Endodermal cell (in vitro differentiated cells): ENCODE results near the gene ARSA. TPM values are rescaled to one million over a fixed set of nuclear protein-coding genes. Genes with fewer than 3 reads are reported as not detected.

Experiments
- DNase-seq: peaks from one replicate; pipeline ENCODE4 v3.0.0-alpha.2; 2017
- H3K27ac ChIP-seq: 2 replicates; pipeline ENCODE4 v1.5.1; 2013; ENCODE audit warnings: mild to moderate bottlenecking, low read depth, low read length, moderate library complexity
- H3K27me3 ChIP-seq: 2 replicates; pipeline ENCODE4 v1.6.1; 2013; ENCODE audit warnings: mild to moderate bottlenecking, low read length, moderate library complexity; ENCODE audit not compliant: insufficient read depth, control insufficient read depth, poor library complexity, severe bottlenecking
- H3K36me3 ChIP-seq: 2 replicates; pipeline ENCODE4 v1.7.0; 2013; ENCODE audit warnings: mild to moderate bottlenecking, low read length, moderate library complexity; ENCODE audit not compliant: control insufficient read depth, insufficient read depth
- H3K4me1 ChIP-seq: one replicate; pipeline ENCODE4 v1.7.0; 2013; ENCODE audit warnings: low read length; ENCODE audit not compliant: control insufficient read depth, insufficient read depth
- H3K4me3 ChIP-seq: 2 replicates; pipeline ENCODE4 v1.5.1; 2013; ENCODE audit warnings: mild to moderate bottlenecking, low read length, moderate library complexity
- H3K9ac ChIP-seq: 2 replicates; pipeline ENCODE4 v1.6.1; 2013; ENCODE audit warnings: mild to moderate bottlenecking, low read length, moderate library complexity; ENCODE audit not compliant: poor library complexity, severe bottlenecking; ENCODE audit errors: extremely low read depth
- H3K9me3 ChIP-seq: 2 replicates; pipeline ENCODE4 v1.6.1; 2013; ENCODE audit warnings: mild to moderate bottlenecking, low read length, moderate library complexity; ENCODE audit not compliant: control insufficient read depth
- H3K27ac Mint-ChIP-seq: 2 replicates; pipeline ENCODE4 v1.8.0; 2020; ENCODE audit warnings: mixed read lengths
- H3K27me3 Mint-ChIP-seq: 2 replicates; pipeline ENCODE4 v1.8.0; 2021; ENCODE audit warnings: mild to moderate bottlenecking, mixed read lengths; ENCODE audit not compliant: insufficient read depth
- H3K36me3 Mint-ChIP-seq: 2 replicates; pipeline ENCODE4 v1.8.0; 2020; ENCODE audit warnings: low read depth, mixed read lengths
- H3K4me1 Mint-ChIP-seq: 2 replicates; pipeline ENCODE4 v1.8.0; 2020; ENCODE audit warnings: mixed read lengths
- H3K4me3 Mint-ChIP-seq: 2 replicates; pipeline ENCODE4 v1.8.0; 2020; ENCODE audit warnings: mild to moderate bottlenecking, moderate library complexity, mixed read lengths
- H3K9me3 Mint-ChIP-seq: 2 replicates; pipeline ENCODE4 v1.8.0; 2020; ENCODE audit warnings: mild to moderate bottlenecking, mixed read lengths
- WGBS, 2 experiments: methylation state at CpG; one replicate each; pipeline versions ENCODE4 v1.1.5 to v1.1.7; 2013; ENCODE audit warnings: missing lambda C conversion rate in 2 of 2, mixed read lengths in 1 of 2; ENCODE audit not compliant: insufficient coverage in 1 of 2, insufficient read length in 1 of 2; 5-methylcytosine and 5-hydroxymethylcytosine counted together
- total RNA-seq, 2 donors: library from RNA; stranded (reverse); fragmentation: NEBNext Ultra II Directional in 1 of 2; extraction: Animal tissue kit (Norgen Biotek cat#: 25700) in 1 of 2; gene quantifications; 2 replicates in 1 of 2; 3 replicates in 1 of 2; pipeline ENCODE4 v1.2.1, GENCODE V29; 2021
- TF ChIP-seq, protein P1 (sequence below): fragments of 200-600 bp; sonication (generic); conservative IDR thresholded peaks from 2 replicates; pipeline ENCODE4 v1.5.0; 2021; ENCODE audit warnings: antibody characterized with exemption, mild to moderate bottlenecking

Gene ARSA
- total RNA-seq, 2 donors from 2014 or later = 28.6 to 30.6 TPM

DNA sequence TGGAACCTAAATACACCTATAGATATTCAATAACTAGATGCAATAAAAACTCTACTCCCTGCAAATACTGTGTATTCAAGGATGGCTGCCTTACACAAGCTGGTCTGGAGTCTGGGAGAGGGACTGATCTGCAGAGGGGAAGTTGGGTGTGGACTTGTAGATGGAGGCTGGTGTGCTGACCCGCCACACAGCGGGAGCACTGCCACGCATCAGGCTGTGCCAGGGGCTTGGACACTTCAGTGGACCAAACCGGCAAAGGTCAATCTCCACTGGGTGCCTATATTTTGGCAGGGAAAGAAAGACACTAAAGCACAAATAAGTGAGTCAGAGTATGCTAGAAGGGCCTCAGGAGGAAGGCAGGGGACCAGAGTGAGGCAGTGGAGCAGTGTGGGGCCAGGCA, 42.6 kb upstream of the ARSA start:
- Histone ChIP-seq H3K27me3 (peaks cover 23% of the 10 kb centered on the region), H3K36me3 (no peaks in the 10 kb centered on the region), H3K27ac (no peak overlapping the region), H3K4me1 (no peaks in the 10 kb centered on the region), H3K9me3 (no peaks in the 10 kb centered on the region), H3K9ac (no peak overlapping the region), H3K4me3 (no peak overlapping the region)
- Mint-ChIP-seq H3K9me3 (no peaks in the 10 kb centered on the region), H3K36me3 (no peaks in the 10 kb centered on the region), H3K27ac (no peak overlapping the region), H3K4me3 (no peak overlapping the region), H3K4me1 (peaks cover 8% of the 10 kb centered on the region), H3K27me3 (peaks cover 77% of the 10 kb centered on the region)
- TF ChIP-seq, protein P1, sequence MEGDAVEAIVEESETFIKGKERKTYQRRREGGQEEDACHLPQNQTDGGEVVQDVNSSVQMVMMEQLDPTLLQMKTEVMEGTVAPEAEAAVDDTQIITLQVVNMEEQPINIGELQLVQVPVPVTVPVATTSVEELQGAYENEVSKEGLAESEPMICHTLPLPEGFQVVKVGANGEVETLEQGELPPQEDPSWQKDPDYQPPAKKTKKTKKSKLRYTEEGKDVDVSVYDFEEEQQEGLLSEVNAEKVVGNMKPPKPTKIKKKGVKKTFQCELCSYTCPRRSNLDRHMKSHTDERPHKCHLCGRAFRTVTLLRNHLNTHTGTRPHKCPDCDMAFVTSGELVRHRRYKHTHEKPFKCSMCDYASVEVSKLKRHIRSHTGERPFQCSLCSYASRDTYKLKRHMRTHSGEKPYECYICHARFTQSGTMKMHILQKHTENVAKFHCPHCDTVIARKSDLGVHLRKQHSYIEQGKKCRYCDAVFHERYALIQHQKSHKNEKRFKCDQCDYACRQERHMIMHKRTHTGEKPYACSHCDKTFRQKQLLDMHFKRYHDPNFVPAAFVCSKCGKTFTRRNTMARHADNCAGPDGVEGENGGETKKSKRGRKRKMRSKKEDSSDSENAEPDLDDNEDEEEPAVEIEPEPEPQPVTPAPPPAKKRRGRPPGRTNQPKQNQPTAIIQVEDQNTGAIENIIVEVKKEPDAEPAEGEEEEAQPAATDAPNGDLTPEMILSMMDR = no peak
- WGBS, 2 experiments = 80 to 84% methylated on average over 4 of the region's 4 CpGs
- no peak for DNase-seq

GRCh38 chr22:50665738-50666137, 37.8 kb upstream of the ARSA start:
- Histone ChIP-seq H3K4me1 (no peaks in the 10 kb centered on the region), H3K4me3 (no peak overlapping the region), H3K9ac (no peak overlapping the region), H3K27ac (no peak overlapping the region), H3K36me3 (no peaks in the 10 kb centered on the region), H3K9me3 (no peaks in the 10 kb centered on the region), H3K27me3 (peaks cover 9% of the 10 kb centered on the region)
- H3K27me3 Mint-ChIP-seq = peaks cover 70% of the 10 kb centered on the region
- H3K4me3 Mint-ChIP-seq = no peak overlapping the region
- H3K36me3 Mint-ChIP-seq = no peaks in the 10 kb centered on the region
- TF ChIP-seq, protein P1 = no peak
- whole genome bisulfite sequencing, 2 experiments = 50 to 67% methylated on average over 1 to 2 of the region's 2 CpGs
- H3K27ac Mint-ChIP-seq = no peak overlapping the region
- peaks cover 2% of the 10 kb centered on the region for H3K9me3 Mint-ChIP-seq
- no peaks in the 10 kb centered on the region for H3K4me1 Mint-ChIP-seq
- DNase-seq = no peak

DNA sequence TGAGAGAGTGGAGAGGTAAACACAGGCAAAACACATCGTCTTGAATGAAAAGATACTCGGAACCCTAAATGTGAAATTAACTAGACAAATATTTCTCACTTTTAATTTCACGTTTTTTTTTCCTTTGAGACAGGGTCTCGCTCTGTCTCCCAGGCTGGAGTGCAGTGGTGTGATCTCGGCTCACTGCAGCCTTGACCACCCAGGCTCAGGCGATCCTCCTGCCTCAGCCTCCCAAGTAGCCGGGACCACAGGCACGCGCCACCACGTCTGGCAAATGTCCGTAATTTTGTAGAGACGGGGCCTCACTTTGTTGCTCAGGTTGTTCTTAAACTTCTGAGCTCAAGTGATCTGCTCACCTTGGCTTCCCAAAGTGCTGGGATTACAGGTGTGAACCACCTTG, 37.3 kb upstream of the ARSA start:
- H3K27me3 ChIP-seq = peaks cover 9% of the 10 kb centered on the region
- DNase-seq = no peak
- H3K4me3 ChIP-seq = no peak overlapping the region
- H3K4me1 ChIP-seq = no peaks in the 10 kb centered on the region
- H3K4me1 Mint-ChIP-seq = no peaks in the 10 kb centered on the region
- WGBS, 2 experiments = 89% methylated on average over 12 of the region's 12 CpGs
- H3K36me3 ChIP-seq = no peaks in the 10 kb centered on the region
- H3K36me3 Mint-ChIP-seq = no peaks in the 10 kb centered on the region
- H3K4me3 Mint-ChIP-seq = no peak overlapping the region
- peaks cover 68% of the 10 kb centered on the region for H3K27me3 Mint-ChIP-seq
- TF ChIP-seq, protein P1 = no peak
- no peak overlapping the region for H3K27ac ChIP-seq
- H3K9me3 Mint-ChIP-seq = peaks cover 5% of the 10 kb centered on the region
- H3K27ac Mint-ChIP-seq = no peak overlapping the region
- H3K9ac ChIP-seq = no peak overlapping the region
- no peaks in the 10 kb centered on the region for H3K9me3 ChIP-seq
